ENCODE results near the gene TLNRD1.
"Not testable (repeated sequence)": the region's sequence is repeated elsewhere in the genome, so short reads cannot be mapped to it uniquely, and the experiment has no call there.

Gene TLNRD1

GRCh38 chr15:81000624-81001151 lies at the start of gene TLNRD1:
Gene TLNRD1, plus strand, starts transcription at chr15:81000923. Its CDS starts 1,349 bp downstream, at chr15:81002272.
- DNase-seq: peak; percentile 83

- DNase-seq: no peak
Measured at GRCh38 chr15:80951941-80952340, 48.8 kb upstream of the TLNRD1 start.

GRCh38 chr15:80953001-80953952 lies 47.4 kb upstream of the TLNRD1 start:
- no peak for DNase-seq

GRCh38 chr15:80953953-80954778 lies 46.6 kb upstream of the TLNRD1 start:
- no peak for DNase-seq

- DNase-seq: peak; percentile 61
Measured at GRCh38 chr15:80955571-80956452, 44.9 kb upstream of the TLNRD1 start.

GRCh38 chr15:80957556-80957955 lies 43.2 kb upstream of the TLNRD1 start:
- DNase-seq: no peak

GRCh38 chr15:80957976-80958375 lies 42.7 kb upstream of the TLNRD1 start:
- DNase-seq: no peak

GRCh38 chr15:80958818-80959495 lies 41.8 kb upstream of the TLNRD1 start:
- DNase-seq: no peak

- not testable (repeated sequence) for DNase-seq
Measured at GRCh38 chr15:80965454-80965853, 35.3 kb upstream of the TLNRD1 start.

GRCh38 chr15:80966431-80967197 lies 34.1 kb upstream of the TLNRD1 start:
- DNase-seq: no peak

GRCh38 chr15:80967451-80967850 lies 33.3 kb upstream of the TLNRD1 start:
- DNase-seq: no peak

GRCh38 chr15:80967991-80968510 lies 32.7 kb upstream of the TLNRD1 start:
- DNase-seq: no peak

GRCh38 chr15:80969316-80969715 lies 31.4 kb upstream of the TLNRD1 start:
- no peak for DNase-seq

GRCh38 chr15:80970018-80970657 lies 30.6 kb upstream of the TLNRD1 start:
- peak; percentile 60 for DNase-seq

- no peak for DNase-seq
Measured at GRCh38 chr15:80970658-80971057, 30.1 kb upstream of the TLNRD1 start.

GRCh38 chr15:80971143-80971542 lies 29.6 kb upstream of the TLNRD1 start:
- DNase-seq: no peak

- no peak for DNase-seq
Measured at GRCh38 chr15:80972276-80972675, 28.4 kb upstream of the TLNRD1 start.

GRCh38 chr15:80974914-80975313 lies 25.8 kb upstream of the TLNRD1 start:
- DNase-seq: no peak

- DNase-seq: no peak
Measured at GRCh38 chr15:80976851-80977250, 23.9 kb upstream of the TLNRD1 start.

GRCh38 chr15:80977627-80978036 lies 23.1 kb upstream of the TLNRD1 start:
- DNase-seq: peak; percentile 31

All from activated naive CD4-positive, alpha-beta T cell treated with Interleukin-2 at 50 U/mL for 16 hours (primary cell).